NCI-H748 (cell line): Measurements from ENCODE around the gene CPN2.
A peak's percentile ranks its signal among the peaks of the same experiment; 100 is the strongest.

Experiments used
- DNase-seq: peaks from one replicate; lab custom pipeline; 2025; ENCODE audit not compliant: unreplicated experiment; lab: John Stamatoyannopoulos, UW

Gene CPN2

GRCh38 chr3:194351080-194351672 lies at the start of gene CPN2:
Gene CPN2, minus strand, starts transcription at chr3:194351328. Its CDS starts 8,626 bp downstream, at chr3:194342702.
- no peak for DNase-seq

GRCh38 chr3:194399874-194400411 lies 48.8 kb upstream of the CPN2 start:
- no peak for DNase-seq

GRCh38 chr3:194399166-194399565 lies 48.0 kb upstream of the CPN2 start, which contains the start of gene GP5:
Gene GP5, minus strand, starts transcription at chr3:194399266. Its CDS starts 984 bp downstream, at chr3:194398282.
- no peak for DNase-seq

GRCh38 chr3:194397757-194398312 lies 46.7 kb upstream of the CPN2 start:
- DNase-seq: no peak

GRCh38 chr3:194396859-194397756 lies 46.0 kb upstream of the CPN2 start:
- no peak for DNase-seq

- DNase-seq: no peak
These were observed 45.4 kb upstream of the CPN2 start for GRCh38 chr3:194396539-194396858.

- no peak for DNase-seq
These were observed 44.8 kb upstream of the CPN2 start for GRCh38 chr3:194395778-194396538.

- DNase-seq: peak; percentile 58
These were observed 44.1 kb upstream of the CPN2 start for GRCh38 chr3:194395212-194395611.

GRCh38 chr3:194392576-194392975 lies 41.4 kb upstream of the CPN2 start:
- no peak for DNase-seq

GRCh38 chr3:194390835-194391234 lies 39.7 kb upstream of the CPN2 start:
- no peak for DNase-seq

- peak; percentile 57 for DNase-seq
These were observed 38.1 kb upstream of the CPN2 start for GRCh38 chr3:194389269-194389668.

GRCh38 chr3:194387926-194388418 lies 36.8 kb upstream of the CPN2 start:
- no peak for DNase-seq

- no peak for DNase-seq
These were observed 36.1 kb upstream of the CPN2 start for GRCh38 chr3:194387276-194387675.

- DNase-seq: peak; percentile 45
These were observed 35.5 kb upstream of the CPN2 start for GRCh38 chr3:194386648-194387047.

- DNase-seq: no peak
These were observed 34.9 kb upstream of the CPN2 start for GRCh38 chr3:194386066-194386465.

GRCh38 chr3:194384569-194385001 lies 33.5 kb upstream of the CPN2 start:
- DNase-seq: no peak

GRCh38 chr3:194384156-194384555 lies 33.0 kb upstream of the CPN2 start:
- DNase-seq: no peak

GRCh38 chr3:194383276-194383940 lies 32.3 kb upstream of the CPN2 start:
- DNase-seq: no peak

- no peak for DNase-seq
These were observed 31.7 kb upstream of the CPN2 start for GRCh38 chr3:194382892-194383223.

GRCh38 chr3:194382196-194382891 lies 31.2 kb upstream of the CPN2 start:
- no peak for DNase-seq
